Measurements from ENCODE around the gene ALOX15B. TPM values are rescaled to one million over a fixed set of nuclear protein-coding genes. Genes with fewer than 3 reads are reported as not detected.
"Not testable (repeated sequence)": the region's sequence is repeated elsewhere in the genome, so short reads cannot be mapped to it uniquely, and the experiment has no call there.

ALOX15B gene
- polyA plus RNA-seq, 1 donor, result 1.0 TPM

DNA sequence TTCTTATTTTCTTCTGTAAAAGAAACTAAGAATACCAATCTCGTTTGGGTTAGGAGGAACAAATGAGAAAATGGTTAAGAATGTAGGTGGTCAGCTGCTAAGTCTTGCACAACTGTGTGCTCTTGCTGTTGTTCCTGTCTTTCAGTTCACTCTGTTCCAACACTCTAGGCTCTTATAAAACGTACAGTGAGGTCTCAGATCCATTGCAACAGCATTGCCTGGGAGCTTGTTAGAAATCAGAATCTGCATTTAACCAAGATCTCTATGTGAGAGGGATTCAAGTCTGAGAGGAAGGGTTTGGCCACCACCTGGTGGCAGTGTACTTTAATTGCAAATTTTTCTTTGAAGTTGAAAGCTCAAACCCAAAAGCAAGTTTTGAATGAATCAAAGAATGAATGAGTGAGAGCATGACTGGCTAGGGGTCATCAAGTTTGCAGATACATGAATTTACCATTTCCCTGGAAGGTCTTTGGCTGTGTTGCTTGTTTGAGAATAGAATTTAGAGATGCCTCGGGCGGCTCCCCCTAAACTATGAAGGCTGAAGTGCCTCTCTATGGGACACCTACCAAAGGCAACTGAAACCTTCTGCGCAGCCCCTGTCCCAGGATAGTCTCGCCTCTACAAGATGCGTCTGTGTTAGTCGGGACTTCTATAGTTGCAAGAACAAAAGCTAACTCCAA, 2.5 kb downstream of the ALOX15B start:
- DNase-seq, result no peak

GRCh38 chr17:8041979-8042378, 3.1 kb downstream of the ALOX15B start:
- DNase-seq, result no peak

GRCh38 chr17:8044819-8045810, 6.3 kb downstream of the ALOX15B start:
- no peak for DNase-seq

- DNase-seq, result no peak
Observed at GRCh38 chr17:8046306-8046928, 7.6 kb downstream of the ALOX15B start.

- no peak for DNase-seq
Observed at GRCh38 chr17:8046929-8047768, 8.3 kb downstream of the ALOX15B start.

GRCh38 chr17:8047769-8048110, 8.9 kb downstream of the ALOX15B start:
- DNase-seq, result no peak

GRCh38 chr17:8048236-8048635, 9.4 kb downstream of the ALOX15B start:
- no peak for DNase-seq

DNA sequence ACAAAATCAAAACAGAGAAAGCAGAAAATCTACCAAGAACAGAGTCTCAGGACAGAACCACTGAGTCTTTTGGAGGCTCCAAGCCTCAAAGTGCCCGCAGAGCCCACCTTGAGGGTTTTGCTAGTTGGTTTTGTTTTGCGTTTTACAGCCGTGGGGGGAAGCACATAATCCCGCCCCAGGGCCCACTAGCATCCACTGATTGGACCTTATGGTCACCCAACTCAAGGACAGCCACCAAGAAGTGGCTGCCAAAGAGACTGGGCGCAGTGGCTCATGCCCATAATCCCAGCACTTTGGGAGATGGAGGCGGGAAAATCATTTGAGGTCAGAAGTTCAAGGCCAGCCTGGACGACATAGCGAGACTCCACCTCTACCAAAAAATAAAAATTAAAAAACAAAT, 9.9 kb downstream of the ALOX15B start:
- no peak for DNase-seq

- no peak for DNase-seq
Observed at GRCh38 chr17:8051831-8052230, 13.0 kb downstream of the ALOX15B start.

GRCh38 chr17:8052256-8053252, 13.7 kb downstream of the ALOX15B start:
- no peak for DNase-seq

DNA sequence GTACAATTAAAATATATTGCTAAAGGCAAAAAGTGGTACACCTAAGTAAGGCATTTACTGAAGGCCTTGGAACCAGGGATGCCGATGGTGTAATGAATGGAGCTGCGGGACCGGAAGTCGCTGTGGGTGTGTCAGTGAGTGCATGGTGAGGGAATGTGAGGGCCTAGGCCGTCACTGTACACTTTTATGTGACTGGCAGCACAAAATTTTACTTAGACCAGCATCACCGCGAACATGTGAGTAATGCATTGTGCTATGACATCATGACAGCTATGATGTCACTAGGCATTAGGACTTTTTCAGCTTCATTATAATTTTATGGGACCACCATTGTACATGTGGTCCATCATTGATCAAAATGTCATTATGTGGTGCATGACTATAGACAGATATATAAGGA, 14.7 kb downstream of the ALOX15B start:
- DNase-seq, result no peak

- no peak for DNase-seq
Observed at GRCh38 chr17:8055851-8056231, 17.0 kb downstream of the ALOX15B start.

GRCh38 chr17:8056232-8056975, 17.5 kb downstream of the ALOX15B start:
- DNase-seq, result no peak

DNA sequence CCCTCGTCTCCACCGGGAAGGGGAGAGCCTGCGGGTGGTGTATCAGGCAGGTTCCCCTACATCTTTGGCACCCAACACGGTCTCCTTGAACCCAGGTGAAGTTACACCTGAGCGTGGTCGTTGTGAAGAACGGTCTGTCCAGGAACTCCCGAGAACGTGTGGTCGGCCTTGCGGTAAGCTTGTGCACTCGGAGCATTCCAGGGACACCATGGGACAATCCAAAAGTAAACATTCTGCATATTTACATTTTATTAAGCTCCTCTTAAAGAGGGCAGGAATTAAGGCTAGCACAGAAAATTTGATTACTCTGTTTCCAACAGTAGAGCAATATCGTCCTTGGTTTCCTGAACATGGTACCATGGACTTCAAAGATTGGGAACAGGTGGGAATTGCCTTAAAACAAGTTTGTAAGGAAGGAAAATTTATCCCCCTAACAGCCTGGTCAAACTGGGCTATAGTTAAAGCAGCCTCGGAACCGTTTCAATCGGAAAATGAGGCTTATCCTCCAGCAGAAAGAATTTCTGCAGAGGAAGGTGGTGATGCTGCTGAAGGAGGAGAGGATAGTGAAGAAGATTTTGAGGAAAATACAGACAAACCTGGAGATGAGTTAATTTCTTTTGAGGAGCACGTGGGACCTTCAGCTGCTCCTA, 18.2 kb downstream of the ALOX15B start:
- DNase-seq, result no peak

DNA sequence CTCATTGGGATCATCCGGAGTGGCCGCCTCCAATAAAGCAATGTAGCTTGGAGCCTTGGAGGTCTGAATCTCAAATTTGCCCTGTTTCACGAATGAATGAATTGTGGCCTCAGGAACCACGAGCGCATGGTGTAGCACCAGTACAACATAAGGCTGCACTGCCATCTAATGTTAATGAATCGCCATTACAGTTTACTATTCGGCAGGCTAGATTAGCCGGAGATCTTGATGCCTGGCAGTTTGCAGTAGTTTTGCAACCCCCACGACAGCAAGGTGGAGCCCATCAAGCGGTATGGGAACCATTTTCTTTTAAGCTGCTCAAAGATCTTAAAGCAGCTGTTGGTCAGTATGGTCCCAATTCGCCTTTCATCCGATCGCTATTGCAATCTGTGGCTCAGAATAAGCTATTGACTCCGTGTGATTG, 18.8 kb downstream of the ALOX15B start:
- peak; percentile 77 for DNase-seq

- no peak for DNase-seq
Observed at GRCh38 chr17:8059131-8059530, 20.3 kb downstream of the ALOX15B start.

DNA sequence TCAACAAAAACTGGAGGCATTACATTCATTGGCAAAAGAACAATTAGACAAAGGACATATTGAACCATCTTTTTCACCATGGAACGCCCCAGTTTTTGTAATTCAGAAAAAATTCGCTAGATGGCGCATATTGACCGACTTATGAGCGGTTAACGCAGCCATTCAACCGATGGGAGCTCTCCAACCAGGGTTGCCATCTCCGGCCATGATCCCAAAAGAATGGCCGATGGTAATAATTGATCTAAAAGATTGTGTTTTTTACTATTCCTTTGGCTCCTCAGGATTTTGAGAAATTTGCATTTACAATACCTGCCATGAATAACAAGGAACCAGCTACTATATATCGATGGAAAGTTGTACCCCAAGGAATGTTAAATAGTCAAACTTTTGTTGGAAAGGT, 21.4 kb downstream of the ALOX15B start:
- peak; percentile 70 for DNase-seq

GRCh38 chr17:8061851-8062250, 23.0 kb downstream of the ALOX15B start:
- DNase-seq, result not testable (repeated sequence)

DNA sequence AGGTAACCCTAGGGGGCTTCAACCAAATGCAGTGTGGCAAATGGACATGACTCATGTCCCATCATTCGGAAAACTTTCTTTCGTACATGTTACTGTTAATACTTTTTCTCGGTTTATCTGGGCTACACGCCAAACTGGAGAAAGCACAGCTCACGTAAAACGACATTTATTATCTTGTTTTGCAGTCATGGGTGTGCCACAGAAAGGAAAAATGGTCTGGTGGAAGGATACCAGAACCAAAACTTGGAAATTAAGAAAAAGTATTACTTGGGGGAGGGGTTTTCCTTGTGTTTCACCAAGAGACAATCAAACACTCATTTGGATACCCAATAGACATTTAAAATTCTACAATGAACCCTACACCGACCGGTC, 23.6 kb downstream of the ALOX15B start:
- DNase-seq, result no peak
